Renal cortex interstitium (tissue), 11 donors: ENCODE results near the gene JPH2. TPM values are rescaled to one million over a fixed set of nuclear protein-coding genes. Genes with fewer than 3 reads are reported as not detected.

Source experiments
- DNase-seq, 11 donors: peaks; one replicate each; pipeline ENCODE4 v3.0.0-alpha.2; 2013; ENCODE audit warnings: low read depth in 9 of 11, low spot score in 4 of 11; ENCODE audit errors: extremely low read depth in 1 of 11
- polyA plus RNA-seq, 3 donors: library from polyadenylated mRNA; unstranded; fragments of 120-200 nt; gene quantifications; one replicate each; pipeline ENCODE4 v1.2.1, GENCODE V29; 2013; ENCODE audit not compliant: insufficient read length in 3 of 3

The JPH2 gene
- polyA plus RNA-seq, 3 donors = 1.4 to 1.8 (median 1.7) TPM

DNA sequence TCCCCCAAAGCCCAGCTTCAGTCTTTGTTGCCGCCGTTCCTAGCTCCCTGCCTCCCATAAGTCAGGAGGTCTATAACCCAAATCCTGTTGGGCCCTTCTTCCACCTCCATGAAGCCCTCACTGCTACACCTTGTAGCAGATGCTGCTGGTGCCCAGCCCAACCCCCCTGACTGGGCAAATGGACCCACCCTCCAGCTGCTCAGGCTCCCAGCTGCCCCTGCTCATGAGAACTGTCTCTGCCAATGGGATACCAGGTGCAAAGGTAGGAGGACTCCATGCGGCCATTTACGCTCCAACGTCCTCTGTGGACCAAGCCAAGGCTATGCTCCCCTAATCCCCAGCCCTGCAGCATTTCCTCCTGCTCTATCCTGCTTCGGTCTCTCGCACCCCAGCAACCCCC, 71.8 kb downstream of the JPH2 start:
- DNase-seq = no peak

DNA sequence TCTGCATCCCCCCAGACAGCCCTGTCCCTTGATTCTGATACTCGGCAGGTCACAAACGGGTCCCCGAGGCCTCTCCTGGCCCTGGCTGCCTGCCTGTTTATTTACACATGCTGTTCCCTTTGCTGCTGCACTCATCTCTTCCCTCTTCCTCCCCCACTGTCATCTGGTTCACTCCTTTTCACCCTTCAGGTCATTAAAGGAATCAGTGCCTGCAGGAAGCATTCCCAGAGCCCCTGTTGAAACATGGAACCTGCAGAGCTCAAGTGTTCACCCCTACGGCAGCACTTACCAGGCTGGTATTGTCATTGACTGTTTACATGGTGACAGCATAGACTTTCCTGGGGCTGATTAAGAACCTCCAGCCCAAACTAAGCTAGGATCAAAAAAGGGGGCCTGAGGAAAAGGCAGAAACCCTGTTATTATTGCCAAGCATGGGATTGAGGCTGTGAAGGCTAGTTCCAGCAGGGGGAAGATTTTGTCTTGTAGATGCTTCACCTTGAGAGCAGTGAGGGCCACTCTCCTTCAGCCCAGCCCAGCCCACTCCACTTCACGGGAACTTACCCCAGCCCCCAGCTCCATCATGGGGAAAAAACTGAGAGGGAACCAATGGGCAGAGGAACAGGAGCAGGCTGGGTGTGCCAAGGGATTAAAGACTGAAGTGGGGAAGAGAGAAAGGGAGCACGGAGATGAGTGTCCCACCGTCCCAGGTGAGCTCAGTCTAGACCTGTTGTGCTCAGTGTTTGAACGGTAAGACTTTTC, 73.2 kb downstream of the JPH2 start:
- no peak for DNase-seq

DNA sequence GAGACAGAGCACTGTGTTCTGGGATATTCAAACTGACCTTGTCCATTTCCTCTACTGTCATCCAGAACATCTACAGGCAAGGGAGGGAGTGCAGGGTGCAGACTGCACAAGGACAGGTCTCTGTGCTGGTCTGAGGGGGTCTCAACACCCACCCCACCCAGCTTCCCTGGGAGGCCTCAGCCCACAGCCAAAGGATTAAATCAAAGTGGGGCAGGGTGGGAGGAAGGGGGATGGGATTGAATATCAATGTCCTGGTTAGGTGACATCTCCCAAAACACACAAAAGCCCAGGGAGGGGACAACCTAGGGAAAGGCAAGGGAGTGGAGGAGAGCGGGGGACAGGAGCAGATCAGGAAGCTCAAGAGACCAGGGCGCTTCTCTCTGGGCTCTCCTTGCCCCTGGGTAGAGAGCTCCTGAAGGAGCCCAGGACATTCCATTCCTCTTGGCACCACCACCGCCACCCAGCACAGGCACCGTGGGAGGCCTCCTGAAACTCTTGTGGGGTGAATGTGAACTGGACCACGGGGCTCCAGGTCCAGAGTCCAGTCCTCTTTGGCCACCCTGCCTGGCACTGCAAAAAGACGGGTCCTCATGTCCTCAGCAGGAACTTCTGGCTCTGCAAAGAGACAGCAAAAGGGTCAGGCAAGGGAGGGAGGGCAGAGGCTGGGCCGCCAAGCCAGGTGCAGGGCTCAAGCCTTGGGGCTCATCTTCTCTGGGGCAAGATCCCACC, 73.9 kb downstream of the JPH2 start:
- no peak for DNase-seq

DNA sequence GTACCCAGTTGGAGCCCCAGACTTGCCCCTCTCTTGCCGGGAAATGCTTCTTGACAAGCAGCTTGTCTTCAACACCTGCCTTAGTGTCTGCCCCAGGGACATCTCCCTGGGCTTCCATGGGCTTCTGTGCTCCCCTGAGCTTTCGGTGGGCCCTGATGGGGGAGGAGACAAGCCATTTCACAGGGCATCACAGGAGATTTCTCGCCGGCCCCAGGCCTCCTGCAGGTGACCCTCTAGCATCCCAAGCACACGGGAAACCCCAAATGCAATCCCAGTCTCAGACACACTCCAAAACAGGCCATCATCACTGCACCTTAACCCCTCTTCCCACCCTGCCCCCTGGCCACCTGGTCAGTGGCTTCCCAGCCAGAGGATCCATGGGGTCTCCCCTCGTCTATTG, 74.5 kb downstream of the JPH2 start:
- DNase-seq = no peak

DNA sequence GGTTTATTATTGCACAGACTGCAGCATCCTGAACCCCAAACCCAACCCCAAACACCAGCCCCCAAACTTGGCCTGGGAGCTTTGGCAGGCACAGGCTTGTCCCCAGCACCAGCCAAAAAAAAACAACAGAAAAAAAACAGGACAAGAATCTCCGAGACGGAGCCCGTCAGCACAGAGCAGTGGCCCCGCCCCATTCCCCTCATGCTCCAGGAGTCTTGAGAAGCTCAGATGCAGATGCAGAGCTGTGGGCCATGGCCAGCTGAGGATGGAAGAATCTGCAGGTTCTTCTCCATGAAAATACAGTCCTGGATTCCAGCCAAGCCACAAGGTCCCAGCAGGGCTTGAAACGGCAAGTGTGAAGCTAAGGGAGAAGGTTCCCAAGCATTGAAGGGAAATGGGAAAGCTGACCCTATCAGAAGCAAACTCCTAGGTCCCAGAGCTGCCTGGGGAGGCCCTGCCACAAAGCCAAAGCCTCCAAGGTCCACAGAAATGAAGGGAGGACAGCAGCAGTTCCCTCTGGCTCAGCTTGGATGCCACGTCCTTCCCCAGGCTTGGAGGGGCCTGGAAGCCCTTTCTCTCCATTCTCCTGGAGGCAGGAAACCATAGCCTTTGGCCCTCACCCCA, 75.2 kb downstream of the JPH2 start:
- DNase-seq = no peak

DNA sequence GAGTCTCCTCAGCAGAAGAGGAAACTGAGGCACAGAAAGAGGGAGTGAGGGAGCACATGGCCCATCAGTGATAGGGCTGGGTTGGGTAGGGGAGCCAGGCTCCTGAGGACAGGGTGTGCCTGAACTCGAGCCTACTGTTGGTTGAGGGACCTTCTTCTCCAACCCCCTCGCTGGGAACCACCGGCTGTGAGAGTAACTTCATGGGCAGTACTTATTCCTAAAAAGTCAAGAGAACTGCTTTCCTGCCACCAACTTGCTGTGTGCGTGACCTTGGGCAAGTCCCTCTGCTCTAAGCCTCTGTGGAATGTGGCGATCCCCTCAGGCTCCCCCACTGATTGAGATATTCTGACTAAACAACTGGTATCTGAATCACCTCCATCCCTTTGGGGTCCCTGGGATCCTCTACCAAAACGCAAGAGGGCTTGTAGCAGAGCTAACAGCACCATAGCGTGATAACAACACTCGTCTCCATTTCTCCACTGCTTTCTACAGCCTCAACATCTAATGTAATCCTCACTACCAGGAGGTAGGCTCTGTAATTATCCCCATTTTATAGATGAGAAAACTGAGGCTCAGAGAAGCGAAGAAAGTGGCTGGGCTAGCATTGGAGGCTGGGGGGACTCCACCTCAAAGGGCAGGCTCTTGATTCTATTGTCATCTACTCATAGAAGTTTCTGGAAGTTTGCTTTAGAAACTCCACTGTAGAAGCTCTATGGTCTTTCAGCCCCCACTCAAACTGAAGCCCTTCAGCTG, 76.0 kb downstream of the JPH2 start:
- no peak for DNase-seq

DNA sequence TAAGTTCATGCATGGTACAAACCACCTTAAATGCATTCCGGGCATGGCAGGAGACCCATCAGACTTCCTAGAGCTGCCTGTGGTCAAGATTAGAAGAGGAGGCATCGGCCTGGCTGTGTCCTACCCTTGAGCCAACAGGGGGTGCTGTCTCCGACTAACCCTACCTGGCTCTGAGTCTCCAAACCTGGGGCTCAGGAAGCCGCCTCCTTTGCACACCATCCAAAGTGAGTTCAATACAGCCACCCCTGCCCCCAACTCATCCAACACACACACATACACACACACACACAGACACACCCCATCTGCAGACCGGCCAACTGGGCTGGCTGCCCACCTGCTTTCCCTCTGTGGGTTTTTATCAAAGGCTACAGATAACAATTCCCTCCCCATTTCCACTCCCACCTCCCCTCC, 77.0 kb downstream of the JPH2 start:
- no peak for DNase-seq

DNA sequence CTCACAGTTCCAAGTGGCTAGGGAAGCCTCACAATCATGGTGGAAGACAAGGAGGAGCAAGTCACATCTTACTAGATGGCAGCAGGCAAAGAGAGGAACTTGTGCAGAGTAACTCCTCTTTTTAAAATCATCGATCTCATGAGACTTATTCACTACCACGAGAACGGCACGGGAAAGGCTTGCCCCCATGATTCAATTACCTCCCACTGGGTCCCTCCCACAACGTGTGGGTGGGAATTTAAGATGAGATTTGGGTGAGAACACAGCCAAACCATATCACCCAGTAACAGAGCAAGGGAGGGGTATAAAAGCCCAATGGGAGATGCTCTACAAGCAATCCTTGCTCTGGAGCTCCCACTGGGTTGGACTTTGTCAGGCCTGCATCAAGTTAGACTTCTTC, 80.4 kb downstream of the JPH2 start:
- DNase-seq = no peak

DNA sequence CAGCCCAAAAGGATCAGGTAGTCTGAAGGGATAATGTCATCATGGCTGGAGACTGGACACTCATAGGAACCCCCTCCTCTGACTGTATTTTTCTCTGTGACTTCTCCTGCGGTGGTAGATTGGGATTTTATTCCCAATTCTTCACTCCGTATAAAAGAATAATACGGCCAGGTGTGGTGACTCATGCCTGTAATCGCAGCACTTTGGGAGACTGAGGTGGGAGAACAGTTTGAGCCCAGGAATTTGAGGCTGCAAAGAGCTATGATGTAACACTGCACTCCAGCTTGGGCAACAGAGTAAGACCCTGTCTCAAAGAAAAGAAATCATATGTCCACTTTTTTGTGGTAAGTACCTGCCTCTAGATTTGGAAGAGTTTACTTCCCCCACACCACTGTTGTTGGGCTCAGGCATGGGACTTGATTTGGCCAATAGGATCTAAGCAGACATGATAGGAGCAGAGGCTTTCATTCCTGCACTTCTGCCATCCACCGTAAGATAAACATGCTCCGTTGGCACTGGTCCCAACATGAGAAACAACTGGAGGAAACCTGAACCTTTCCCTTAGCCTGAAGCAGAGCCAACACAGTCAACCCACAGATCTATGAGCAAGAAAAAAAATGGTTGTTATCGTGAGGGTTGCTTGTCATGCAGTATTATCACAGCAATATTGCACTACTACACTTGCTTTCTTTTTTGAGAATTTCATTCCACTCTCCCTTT, 82.0 kb downstream of the JPH2 start:
- DNase-seq = no peak

DNA sequence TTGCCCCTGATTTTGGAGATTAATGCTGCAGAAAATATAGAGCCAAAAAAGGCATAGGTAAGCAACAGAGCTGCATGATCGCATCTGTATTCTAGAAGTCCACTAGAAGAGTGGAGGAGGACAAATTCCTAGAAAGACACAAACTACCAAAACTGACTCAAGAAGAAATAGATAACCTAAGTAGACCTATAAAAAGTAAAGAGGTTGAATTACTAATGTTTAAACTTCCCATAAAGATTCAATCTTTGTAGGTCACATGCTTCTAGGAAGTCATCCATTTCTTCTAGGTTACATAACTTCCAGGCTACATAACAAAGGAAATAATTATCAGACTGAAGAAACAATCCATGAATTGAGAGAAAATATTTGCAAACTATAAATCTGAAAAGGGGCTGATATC, 84.4 kb downstream of the JPH2 start:
- no peak for DNase-seq

DNA sequence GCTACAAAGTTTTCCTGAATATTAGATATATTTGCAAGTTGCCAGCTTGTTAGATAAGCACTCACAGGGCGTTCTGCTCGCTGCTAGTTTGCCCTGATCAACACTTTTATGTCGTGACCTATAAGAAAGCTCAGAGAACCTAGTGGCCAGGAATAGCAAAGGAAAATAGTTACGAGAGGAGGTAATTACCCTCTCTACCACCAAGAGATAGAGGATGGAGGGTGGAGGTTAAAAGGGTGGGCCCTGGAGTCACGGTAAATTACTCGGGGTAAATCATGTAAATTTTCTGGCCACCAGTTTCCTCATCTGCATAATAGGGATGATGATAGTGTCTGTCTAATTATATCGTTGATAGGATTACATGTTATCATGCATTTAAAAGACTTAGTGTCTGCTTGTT, 87.2 kb downstream of the JPH2 start:
- DNase-seq = no peak

DNA sequence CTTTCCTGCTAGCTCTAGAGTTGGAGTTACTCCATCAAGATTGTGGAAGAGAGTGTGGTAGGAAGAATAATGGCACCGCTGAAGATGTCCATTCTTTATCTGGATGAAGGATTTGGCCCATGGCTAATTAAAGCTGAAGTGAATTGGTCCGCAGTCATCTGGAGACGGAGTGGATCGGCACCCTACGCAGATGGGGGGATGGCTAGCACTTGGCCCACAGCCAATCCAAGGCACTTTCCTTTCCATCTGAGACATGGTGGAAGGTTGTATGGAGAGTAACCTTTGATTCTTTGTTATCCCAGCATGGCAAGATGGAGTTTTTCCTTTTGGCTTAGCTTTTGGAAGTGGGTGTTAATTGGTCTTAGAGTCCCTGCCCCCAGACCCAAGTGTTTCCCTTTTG, 88.3 kb downstream of the JPH2 start:
- DNase-seq = no peak

DNA sequence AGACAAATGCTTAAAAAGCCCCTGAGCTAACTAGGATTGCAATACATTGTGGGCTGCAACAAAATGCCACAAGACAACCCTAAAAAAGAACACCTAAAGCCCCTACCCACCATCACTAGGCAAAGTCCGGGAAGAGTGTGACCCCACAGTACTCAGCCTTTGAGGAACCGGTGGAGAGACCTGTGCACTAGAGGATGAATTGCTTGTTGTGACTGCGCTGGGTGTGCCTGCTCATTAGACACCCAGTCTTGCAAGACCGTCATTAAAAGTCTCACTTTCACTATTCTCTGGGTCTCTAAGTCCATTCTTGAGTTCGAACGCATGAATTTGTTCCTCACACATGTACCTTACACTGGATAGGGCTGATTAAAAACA, 88.7 kb downstream of the JPH2 start:
- DNase-seq = no peak

DNA sequence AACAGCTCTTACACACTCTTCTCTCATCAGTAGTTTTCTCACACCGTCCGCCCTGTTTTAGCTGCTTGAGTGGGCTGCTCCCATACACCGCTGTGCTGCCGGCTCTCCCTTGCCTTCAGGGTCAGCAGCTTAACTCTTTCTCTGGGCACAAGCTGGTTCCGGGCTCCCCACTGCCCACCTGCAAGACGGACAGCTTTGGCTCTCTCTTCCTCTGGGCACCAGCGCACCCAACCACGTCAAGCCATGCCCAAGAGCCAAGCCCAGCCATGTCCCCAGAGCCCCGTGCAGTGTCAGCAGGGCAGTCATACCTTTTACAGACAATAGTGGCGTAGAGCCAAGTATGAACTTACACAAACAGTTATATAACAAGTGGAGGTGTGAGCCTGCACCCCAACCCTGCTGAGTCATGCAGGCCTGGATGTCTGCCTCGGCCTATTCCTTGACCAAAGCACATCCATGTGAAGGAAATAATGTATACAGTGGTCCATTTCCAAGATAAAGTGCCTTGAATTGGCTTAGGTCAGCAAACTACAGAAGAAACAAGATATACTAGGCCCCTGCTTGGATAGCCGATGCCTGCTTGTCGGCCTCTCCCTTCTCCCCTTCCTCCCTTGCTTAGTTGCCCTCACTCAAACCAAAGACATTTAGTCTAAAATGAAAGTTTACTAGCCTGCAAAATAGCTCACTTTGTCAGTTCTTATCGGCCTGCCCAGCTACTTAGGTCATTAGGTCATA, 89.3 kb downstream of the JPH2 start:
- DNase-seq = no peak

DNA sequence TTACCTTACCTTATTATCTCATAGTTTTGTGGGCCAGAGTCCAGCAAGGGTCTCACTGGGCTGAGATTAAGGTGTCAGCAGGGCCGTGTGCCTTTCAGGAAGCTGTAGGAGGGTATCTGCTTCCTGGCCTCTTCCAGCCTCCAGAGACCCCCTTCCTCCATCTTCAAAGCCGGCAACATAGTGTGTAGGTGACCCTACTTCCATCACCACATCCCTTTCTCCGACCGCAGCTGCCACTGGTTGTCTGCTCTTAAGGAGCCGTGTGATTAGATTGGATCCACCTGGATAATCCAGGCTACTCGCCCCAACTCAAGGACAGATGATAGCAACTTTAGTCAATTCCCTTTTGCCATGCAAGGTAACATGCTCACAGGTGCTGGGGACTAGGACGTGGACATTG, 91.2 kb downstream of the JPH2 start:
- DNase-seq = no peak

DNA sequence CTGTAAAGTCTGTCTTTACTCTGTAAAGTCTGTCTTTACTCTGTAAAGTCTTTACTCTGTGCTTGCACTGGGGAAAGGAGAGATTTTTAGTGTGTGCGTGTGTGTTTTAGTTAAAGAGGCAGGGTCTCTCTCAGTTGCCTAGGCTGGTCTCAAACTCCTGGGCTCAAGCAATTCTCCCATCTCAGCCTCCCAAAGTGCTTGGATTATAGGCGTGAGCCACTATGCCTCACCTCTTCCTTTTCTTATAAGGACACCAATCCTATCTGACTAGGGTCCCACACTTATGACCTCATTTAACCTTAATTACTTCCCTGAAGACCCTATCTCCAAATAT, 93.8 kb downstream of the JPH2 start:
- DNase-seq = no peak

DNA sequence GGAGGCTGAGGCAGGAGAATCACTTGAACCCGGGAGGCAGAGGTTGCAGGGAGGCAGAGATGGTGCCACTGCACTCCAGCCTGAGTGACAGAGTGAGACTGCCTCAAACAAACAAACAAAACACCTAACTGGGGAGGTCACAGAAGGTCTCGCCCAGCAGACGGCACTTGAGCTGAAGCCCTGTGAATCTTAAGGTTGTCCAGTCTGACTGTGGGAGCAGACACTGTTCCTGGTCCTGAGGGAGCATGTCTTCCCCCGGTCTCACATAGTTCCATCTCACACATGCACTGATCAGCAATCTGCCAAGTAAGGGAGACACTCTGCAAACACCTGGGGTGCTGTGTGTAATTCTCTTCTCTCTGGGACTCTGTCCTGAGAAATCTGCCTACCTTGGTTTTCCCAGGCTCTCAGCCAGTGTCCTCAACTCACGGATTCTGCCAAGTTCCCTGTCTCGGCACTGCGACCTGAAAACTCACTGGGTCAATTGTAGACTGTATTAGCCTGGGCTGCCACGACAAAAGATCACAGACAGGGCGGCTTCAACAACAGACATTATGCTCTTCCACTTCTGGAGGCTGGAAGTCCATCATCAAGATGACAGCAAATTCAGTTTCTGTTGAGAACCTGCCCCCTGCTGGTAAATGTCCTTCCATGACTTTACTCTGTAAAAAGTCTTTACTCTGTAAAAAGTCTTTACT, 94.3 kb downstream of the JPH2 start:
- no peak for DNase-seq

DNA sequence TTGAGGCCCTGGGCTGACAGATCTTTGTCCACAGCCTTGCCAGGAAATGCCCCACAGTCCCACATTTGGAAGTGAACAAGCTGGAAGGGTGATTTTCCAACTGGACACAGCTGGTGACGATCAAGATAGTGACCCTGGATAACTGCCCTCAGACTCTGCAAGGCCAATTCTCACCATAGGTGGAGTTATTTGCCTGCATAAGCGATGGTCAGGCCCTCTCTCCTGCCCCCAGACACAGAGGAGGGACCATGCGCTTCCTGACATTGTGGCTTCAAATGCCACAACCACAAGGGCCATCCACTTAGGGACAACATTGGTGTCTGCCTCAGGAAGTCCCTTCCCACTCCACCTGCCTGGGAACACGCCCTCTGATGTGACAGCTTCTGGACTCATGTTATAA, 96.0 kb downstream of the JPH2 start:
- no peak for DNase-seq
